NCI-H82 treated with DMSO at 0.1 percent for 48 hours (cell line): ENCODE results near the gene ZBTB18.
"Not testable (repeated sequence)": the region's sequence is repeated elsewhere in the genome, so short reads cannot be mapped to it uniquely, and the experiment has no call there.

Experiments
- DNase-seq: peaks from one replicate; lab custom pipeline; 2025; ENCODE audit not compliant: unreplicated experiment; lab: John Stamatoyannopoulos, UW

ZBTB18 gene

DNA sequence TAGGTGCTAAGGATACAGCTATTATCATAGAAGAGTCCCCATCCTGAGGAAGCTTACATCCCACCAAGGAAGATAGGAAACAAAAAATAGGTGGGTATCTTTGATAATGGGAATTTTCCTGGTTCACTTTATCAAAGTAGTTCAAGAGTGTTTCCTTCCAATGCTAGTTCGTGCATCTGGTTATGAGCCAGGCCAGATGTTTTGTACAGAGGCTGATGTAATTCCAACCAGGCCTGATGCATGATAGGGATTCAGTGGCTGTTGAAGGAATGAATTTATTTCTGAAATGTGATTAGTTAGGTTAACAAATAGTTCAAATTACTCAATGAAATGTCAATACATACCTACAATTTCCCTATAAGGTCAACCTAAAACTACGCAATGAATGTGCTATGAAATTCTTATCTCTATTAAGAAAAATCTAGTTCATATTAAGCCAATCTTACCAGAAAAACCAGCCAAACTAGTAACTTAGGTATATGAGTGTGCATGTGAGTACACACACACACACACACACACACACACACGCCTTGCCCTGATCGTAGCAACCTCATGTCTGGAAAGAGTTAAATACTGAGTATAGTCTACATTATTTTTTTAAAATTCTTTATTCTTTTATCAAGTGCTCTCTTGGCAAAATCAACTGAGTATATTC is 9.5 kb upstream of the ZBTB18 start:
- no peak for DNase-seq

- no peak for DNase-seq
Measured at GRCh38 chr1:244042293-244042692, 8.8 kb upstream of the ZBTB18 start.

GRCh38 chr1:244044423-244044822 is 6.7 kb upstream of the ZBTB18 start:
- DNase-seq, result no peak

GRCh38 chr1:244046254-244046653 is 4.8 kb upstream of the ZBTB18 start:
- DNase-seq, result not testable (repeated sequence)

- no peak for DNase-seq
Measured at GRCh38 chr1:244046907-244047611, 4.0 kb upstream of the ZBTB18 start.

- DNase-seq, result peak; percentile 47
Measured at GRCh38 chr1:244047621-244048255, 3.3 kb upstream of the ZBTB18 start.

GRCh38 chr1:244048256-244049161 is 2.6 kb upstream of the ZBTB18 start:
- peak; percentile 97 for DNase-seq

- DNase-seq, result no peak
Measured at GRCh38 chr1:244049162-244050013, 1.7 kb upstream of the ZBTB18 start.

DNA sequence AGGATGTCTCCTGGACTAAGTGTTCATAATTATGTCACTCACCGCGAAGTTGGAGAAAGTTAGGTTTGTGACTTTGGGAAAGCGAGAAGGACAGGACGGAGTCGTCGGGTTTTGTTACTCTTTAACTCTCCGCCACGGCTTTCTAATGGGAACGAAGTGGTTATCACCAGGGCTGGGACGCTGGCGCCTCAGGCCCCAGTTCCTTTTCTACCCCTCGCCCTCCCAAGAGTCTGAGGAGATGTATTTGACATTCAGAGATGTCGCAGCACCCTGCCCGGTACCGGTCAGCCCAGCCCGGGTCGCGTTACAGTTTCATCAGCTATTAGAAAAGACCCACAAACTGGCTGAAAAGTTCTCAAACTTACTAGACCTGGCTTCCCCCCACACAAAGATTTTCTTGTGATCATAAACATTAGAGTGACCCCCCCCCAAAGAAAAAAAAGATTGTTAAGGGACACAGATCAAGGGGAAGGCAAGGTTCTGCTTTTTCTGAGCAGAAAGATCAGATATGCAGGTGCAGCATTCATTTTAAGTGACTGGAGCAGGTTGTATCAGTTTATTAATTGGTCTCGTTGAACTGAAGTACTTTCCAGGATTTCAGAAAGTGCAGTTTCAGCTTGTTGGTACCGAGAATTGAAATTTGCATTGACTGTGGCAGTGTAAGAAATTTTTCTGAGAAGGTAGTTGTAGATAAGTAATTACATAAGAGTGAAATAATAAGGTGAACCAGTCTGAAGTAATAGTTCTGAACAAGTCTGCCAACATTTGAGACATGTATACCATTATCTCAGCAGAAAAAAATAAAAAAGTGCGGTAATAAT is 859 bp upstream of the ZBTB18 start:
- no peak for DNase-seq

DNA sequence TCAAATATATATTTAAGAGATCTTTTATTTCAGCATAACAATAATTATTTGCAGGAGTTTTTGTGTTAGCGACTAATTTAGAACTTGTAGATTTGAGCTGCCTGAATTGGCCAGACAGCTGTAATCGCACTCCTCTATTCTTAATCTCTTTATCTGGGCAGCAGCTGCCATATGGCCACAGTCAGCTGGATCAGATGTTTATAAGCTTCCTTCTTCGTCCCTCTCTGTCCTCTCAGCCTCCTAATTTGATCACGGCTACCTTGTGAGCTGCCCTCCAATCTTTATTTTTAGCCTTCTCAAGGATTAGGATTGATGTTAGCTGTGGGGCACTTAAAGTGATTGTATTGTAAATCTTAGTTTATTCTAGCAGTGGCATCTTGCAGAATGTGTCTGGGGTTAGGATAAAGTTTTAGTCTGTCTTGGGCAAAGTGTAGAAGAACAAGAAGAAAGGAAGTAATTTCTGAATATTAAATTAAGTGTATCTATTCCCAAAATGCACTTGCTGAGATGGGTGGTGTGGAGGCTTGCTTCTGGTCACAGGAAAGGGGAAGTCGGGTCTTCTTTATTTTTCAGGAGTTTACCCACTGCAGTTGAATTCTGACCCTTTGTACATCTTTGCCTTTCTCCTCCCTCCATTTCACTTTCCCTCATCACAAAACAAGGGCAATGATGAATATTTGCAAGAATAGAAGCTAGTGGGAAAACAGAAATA is 1.1 kb downstream of the ZBTB18 start:
- peak; percentile 100 for DNase-seq

- peak; percentile 33 for DNase-seq
Measured at GRCh38 chr1:244052728-244053312, 1.7 kb downstream of the ZBTB18 start.

DNA sequence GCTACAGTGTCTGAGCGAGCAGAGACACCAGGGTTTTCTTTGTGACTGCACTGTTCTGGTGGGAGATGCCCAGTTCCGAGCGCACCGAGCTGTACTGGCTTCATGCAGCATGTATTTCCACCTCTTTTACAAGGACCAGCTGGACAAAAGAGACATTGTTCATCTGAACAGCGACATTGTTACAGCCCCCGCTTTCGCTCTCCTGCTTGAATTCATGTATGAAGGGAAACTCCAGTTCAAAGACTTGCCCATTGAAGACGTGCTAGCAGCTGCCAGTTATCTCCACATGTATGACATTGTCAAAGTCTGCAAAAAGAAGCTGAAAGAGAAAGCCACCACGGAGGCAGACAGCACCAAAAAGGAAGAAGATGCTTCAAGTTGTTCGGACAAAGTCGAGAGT is 2.7 kb downstream of the ZBTB18 start:
- peak; percentile 38 for DNase-seq

DNA sequence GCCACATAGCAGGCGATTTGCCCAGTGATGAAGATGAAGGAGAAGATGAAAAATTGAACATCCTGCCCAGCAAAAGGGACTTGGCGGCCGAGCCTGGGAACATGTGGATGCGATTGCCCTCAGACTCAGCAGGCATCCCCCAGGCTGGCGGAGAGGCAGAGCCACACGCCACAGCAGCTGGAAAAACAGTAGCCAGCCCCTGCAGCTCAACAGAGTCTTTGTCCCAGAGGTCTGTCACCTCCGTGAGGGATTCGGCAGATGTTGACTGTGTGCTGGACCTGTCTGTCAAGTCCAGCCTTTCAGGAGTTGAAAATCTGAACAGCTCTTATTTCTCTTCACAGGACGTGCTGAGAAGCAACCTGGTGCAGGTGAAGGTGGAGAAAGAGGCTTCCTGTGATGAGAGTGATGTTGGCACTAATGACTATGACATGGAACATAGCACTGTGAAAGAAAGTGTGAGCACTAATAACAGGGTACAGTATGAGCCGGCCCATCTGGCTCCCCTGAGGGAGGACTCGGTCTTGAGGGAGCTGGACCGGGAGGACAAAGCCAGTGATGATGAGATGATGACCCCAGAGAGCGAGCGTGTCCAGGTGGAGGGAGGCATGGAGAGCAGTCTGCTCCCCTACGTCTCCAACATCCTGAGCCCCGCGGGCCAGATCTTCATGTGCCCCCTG is 3.3 kb downstream of the ZBTB18 start:
- peak; percentile 20 for DNase-seq

DNA sequence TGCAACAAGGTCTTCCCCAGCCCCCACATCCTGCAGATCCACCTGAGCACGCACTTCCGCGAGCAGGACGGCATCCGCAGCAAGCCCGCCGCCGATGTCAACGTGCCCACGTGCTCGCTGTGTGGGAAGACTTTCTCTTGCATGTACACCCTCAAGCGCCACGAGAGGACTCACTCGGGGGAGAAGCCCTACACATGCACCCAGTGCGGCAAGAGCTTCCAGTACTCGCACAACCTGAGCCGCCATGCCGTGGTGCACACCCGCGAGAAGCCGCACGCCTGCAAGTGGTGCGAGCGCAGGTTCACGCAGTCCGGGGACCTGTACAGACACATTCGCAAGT is 3.8 kb downstream of the ZBTB18 start:
- no peak for DNase-seq

DNA sequence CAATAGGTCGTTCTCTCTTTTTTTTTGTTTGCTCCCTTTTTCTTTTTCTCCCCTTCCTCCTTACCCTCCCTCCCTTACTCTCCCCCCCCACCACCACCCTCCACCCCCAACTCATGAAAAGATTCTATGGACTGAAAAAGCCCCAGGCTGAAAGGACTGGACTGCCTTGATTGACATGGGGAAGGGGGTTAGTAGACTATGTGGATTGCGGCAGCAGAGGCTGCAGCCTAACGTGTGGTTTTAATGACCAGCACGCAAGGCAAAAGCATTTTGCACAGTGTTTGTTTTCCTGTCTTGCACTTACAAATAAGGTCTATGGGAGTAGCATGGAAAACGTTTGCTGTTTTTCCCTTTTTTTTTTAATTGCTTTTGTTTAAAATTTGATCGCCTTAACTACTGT is 5.5 kb downstream of the ZBTB18 start:
- DNase-seq, result peak; percentile 56

DNA sequence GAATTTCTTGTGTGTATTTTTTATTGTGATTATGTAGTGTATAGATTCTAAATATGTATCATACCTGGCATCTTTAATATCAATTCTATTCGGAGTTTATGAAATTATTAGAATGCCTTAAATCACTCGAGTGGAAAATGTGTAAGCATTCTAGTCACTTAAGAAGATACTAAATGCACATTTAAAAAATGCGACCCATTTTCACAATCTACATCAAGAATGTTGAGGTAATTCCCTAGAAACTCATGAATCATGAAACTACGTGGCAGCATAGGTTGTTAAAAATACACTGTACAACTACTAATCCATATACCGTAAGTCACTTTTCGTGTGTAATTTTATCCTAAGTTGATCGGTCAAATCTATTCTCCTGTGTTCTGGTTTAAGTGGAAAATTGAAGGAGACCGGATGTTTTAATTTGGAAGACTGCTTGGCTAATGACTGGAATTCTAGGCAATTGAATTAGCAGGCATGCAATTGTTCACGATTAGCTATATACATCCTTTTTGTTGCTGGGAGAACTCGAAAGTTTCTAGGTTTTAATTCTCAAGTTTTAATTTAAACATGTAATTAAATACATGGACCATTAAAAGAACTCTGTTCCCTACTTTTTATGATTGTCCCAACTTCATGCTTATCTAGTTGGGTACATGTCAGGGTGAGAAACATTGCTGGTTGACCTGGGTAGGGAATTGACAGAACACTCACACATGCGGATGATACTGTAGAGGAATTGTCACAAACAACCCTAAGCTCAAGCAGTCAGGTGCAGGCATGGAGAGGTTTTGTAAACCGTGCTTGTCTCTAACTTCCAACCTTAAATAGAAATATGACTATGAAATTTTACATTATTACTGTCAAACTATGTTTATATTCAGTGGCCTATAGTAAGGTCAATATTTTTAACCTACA is 6.6 kb downstream of the ZBTB18 start:
- DNase-seq, result no peak

- no peak for DNase-seq
Measured at GRCh38 chr1:244060117-244060516, 9.0 kb downstream of the ZBTB18 start.
